ENCODE measurements around the gene CLEC3B. TPM values are rescaled to one million over a fixed set of nuclear protein-coding genes. Genes with fewer than 3 reads are reported as not detected.

CLEC3B gene
- polyA plus RNA-seq, 4 donors: 25.6 to 40.3 (median 29.5) TPM

- DNase-seq (ENCODE audit: low read depth in 4 of 4, low spot score in 3 of 4): no peak
Measured at GRCh38 chr3:45002720-45003119, 23.4 kb upstream of the CLEC3B start.

GRCh38 chr3:45003406-45003805, 22.7 kb upstream of the CLEC3B start:
- DNase-seq (ENCODE audit: low read depth in 4 of 4, low spot score in 3 of 4): no peak

GRCh38 chr3:45003859-45004258, 22.2 kb upstream of the CLEC3B start:
- DNase-seq (ENCODE audit: low read depth in 4 of 4, low spot score in 3 of 4): no peak

GRCh38 chr3:45007091-45007490, 19.0 kb upstream of the CLEC3B start:
- DNase-seq (ENCODE audit: low read depth in 4 of 4, low spot score in 3 of 4): no peak

GRCh38 chr3:45008117-45008516, 18.0 kb upstream of the CLEC3B start:
- DNase-seq (ENCODE audit: low read depth in 4 of 4, low spot score in 3 of 4): no peak

GRCh38 chr3:45009868-45010267, 16.2 kb upstream of the CLEC3B start:
- DNase-seq (ENCODE audit: low read depth in 4 of 4, low spot score in 3 of 4): no peak

GRCh38 chr3:45010811-45011333, 15.2 kb upstream of the CLEC3B start:
- DNase-seq (ENCODE audit: low read depth in 4 of 4, low spot score in 3 of 4): no peak

- peak in 1 of 4 donors; percentile 61 for DNase-seq (ENCODE audit: low read depth in 4 of 4, low spot score in 3 of 4)
Measured at GRCh38 chr3:45011756-45012508, 14.2 kb upstream of the CLEC3B start.

- no peak for DNase-seq (ENCODE audit: low read depth in 4 of 4, low spot score in 3 of 4)
Measured at GRCh38 chr3:45012577-45012976, 13.5 kb upstream of the CLEC3B start.

GRCh38 chr3:45016916-45017315, 9.2 kb upstream of the CLEC3B start:
- no peak for DNase-seq (ENCODE audit: low read depth in 4 of 4, low spot score in 3 of 4)

- no peak for DNase-seq (ENCODE audit: low read depth in 4 of 4, low spot score in 3 of 4)
Measured at GRCh38 chr3:45017821-45018220, 8.3 kb upstream of the CLEC3B start.

- no peak for DNase-seq (ENCODE audit: low read depth in 4 of 4, low spot score in 3 of 4)
Measured at GRCh38 chr3:45020534-45020933, 5.6 kb upstream of the CLEC3B start.

- no peak for DNase-seq (ENCODE audit: low read depth in 4 of 4, low spot score in 3 of 4)
Measured at GRCh38 chr3:45021524-45022297, 4.4 kb upstream of the CLEC3B start.

- DNase-seq (ENCODE audit: low read depth in 4 of 4, low spot score in 3 of 4): no peak
Measured at GRCh38 chr3:45023675-45024074, 2.4 kb upstream of the CLEC3B start.

GRCh38 chr3:45024542-45025255, 1.4 kb upstream of the CLEC3B start:
- DNase-seq (ENCODE audit: low read depth in 4 of 4, low spot score in 3 of 4): no peak

GRCh38 chr3:45026957-45027356, 854 bp downstream of the CLEC3B start:
- DNase-seq (ENCODE audit: low read depth in 4 of 4, low spot score in 3 of 4): no peak

- no peak for DNase-seq (ENCODE audit: low read depth in 4 of 4, low spot score in 3 of 4)
Measured at GRCh38 chr3:45027441-45027840, 1.3 kb downstream of the CLEC3B start.

- DNase-seq (ENCODE audit: low read depth in 4 of 4, low spot score in 3 of 4): no peak
Measured at GRCh38 chr3:45029216-45029615, 3.1 kb downstream of the CLEC3B start.

GRCh38 chr3:45029661-45030060, 3.6 kb downstream of the CLEC3B start:
- DNase-seq (ENCODE audit: low read depth in 4 of 4, low spot score in 3 of 4): no peak

GRCh38 chr3:45031531-45031930, 5.4 kb downstream of the CLEC3B start:
- DNase-seq (ENCODE audit: low read depth in 4 of 4, low spot score in 3 of 4): no peak

- DNase-seq (ENCODE audit: low read depth in 4 of 4, low spot score in 3 of 4): no peak
Measured at GRCh38 chr3:45032113-45032512, 6.0 kb downstream of the CLEC3B start.
